ENCODE data around the gene RSPO3.

Gene RSPO3

DNA sequence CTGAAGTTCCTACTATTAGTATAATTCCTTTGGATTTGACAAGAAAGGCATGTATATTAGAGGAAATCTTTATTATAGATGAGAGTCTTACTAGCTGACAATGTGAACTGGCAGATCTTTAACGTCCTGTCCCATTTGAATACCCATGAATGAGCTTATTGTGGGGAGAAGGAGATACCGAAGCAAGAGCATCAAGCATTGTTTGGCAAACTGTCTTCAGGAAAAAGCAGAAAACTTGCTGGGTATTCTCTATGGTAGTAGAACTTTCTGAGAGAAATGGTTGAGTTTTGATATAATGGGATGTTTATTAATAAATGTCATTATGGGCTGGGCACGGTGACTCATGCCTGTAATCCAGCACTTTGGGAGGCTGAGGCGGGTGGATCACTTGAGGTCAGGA lies 18.3 kb downstream of the RSPO3 start:
- no peak for DNase-seq (ENCODE audit: low read depth, low spot score)
- H3K4me3 ChIP-seq (ENCODE audit: low read length) = no peak overlapping the region

DNA sequence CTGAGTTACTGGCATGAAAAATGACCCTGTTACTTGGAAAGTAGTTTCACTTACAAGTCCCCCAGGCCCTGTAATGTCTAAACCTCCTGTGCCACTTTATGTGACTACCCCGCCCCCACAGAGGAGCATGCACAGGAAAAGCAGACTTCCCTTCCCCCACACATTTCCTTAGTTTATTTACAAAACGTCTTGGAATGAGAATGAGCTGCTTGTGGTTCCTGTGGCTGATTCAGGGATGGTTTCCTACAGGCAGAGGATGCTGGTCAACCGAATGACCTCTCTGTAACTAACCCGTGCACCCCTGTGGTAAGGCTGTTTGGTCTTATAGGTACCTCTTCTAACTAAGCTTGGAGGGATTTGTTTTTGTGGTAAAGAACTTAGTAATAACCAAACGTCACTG lies 28.5 kb downstream of the RSPO3 start:
- H3K4me3 ChIP-seq (ENCODE audit: low read length) = no peak overlapping the region
- DNase-seq (ENCODE audit: low read depth, low spot score) = no peak

DNA sequence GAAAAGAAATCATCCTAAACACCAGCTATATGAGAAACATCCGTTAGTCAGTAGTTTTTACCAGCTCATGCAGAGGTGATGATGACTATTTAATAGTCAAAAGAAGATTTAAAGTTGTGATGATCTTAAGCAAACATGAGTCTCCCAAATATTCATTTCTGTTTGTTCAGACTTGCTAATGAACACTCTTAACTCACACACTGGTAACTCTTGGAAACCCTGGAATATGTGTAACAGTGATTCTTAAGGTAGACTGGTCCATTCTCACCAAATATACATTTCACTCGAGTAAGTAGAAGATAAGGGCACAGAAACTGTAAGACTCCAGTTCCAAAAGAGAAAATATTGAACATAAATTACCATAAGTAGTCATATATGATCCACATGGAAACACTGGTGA lies 29.1 kb downstream of the RSPO3 start:
- DNase-seq (ENCODE audit: low read depth, low spot score) = no peak
- no peak overlapping the region for H3K4me3 ChIP-seq (ENCODE audit: low read length)

DNA sequence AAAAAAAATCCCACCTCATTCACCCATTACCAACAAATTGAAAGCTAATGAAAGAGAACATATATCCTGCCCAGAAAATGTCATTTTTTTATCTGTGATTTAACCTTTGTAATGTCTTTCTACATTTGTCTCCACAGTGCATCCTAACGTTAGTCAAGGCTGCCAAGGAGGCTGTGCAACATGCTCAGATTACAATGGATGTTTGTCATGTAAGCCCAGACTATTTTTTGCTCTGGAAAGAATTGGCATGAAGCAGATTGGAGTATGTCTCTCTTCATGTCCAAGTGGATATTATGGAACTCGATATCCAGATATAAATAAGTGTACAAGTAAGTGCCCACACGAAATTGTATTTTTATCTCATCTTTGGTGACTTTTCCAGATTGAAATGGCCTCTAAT lies 30.0 kb downstream of the RSPO3 start:
- DNase-seq (ENCODE audit: low read depth, low spot score) = no peak
- H3K4me3 ChIP-seq (ENCODE audit: low read length) = no peak overlapping the region

DNA sequence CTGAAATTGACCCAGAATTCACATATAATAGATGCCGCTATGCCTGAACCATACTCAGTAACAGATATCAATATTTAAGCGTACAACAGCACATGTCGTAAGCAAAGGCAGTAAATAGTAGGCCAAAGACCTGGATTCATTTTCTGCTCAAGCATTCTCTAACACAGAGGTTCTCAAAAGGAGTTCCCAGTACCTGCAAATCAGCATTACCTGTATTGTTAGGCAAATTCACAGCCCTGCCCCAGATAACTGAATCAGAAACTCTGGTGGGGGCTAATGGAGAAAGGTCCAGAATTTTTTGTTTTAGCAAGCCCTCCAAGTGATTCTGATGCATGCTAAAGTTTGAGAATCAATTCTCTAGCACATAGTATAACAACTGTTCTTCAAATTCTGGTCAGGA lies 36.0 kb downstream of the RSPO3 start:
- no peak overlapping the region for H3K4me3 ChIP-seq (ENCODE audit: low read length)
- DNase-seq (ENCODE audit: low read depth, low spot score) = no peak

DNA sequence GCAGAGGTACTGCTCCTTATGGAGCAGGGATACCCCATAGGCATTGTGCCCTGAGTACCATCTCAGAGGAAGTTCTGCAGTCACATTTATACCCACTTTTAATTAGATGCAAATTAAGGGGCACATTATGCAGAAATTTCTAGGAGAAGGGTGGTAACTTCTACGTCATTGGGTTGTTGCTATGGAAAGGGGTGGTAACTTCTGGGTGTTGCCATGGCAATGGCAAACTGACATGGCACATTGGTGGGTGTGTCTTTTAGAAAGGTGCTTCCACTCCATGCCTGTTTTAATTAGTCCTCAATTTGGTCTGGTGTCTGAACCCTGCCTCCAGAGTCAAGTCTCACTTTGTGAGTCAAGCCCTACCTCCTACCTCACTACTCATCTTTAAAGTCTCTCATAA lies 42.0 kb downstream of the RSPO3 start:
- no peak for DNase-seq (ENCODE audit: low read depth, low spot score)
- H3K4me3 ChIP-seq (ENCODE audit: low read length) = no peak overlapping the region

DNA sequence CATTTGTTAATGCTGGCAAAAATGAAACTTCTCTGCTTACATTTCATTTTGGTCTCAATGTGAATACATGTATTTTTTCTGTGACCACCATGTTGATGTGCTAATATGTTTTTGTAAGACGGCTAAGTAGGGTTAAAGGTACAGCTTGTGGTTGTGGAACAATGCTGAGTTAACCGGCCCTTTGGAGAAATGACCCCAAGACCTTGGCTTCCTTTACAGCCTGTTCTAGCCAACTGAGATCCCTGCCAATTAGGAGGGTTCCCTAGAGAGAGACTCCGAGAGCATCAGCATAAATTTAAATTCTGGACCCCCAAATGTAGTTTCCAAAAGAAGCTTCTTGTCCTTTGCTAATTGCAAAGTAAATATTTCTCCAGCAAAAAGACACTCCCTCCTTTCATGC lies 44.4 kb downstream of the RSPO3 start:
- DNase-seq (ENCODE audit: low read depth, low spot score) = no peak

DNA sequence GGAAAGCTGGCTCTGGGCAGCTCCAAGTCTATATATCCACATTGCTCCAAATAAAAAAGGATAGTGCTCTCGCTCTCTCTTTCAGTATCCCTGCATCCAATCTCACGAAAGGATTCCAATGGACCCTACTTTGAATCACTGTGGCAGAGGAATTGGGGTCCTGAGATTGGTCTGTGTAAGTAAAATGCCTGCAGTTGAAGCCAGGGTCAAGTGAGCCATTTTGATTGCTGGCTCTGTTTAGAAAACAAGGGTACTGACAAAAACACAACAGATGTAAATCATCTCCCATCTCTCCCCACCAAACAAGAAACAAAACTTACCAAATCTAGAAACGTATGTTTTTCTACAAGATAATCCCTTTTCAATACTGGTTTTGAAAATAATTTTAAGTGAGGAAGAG lies 45.6 kb downstream of the RSPO3 start:
- DNase-seq (ENCODE audit: low read depth, low spot score) = no peak
- no peak overlapping the region for H3K4me3 ChIP-seq (ENCODE audit: low read length)

More for the DNA sequence above, 44.4 kb downstream of the RSPO3 start:
- no peak overlapping the region for H3K4me3 ChIP-seq (ENCODE audit: low read length)

DNA sequence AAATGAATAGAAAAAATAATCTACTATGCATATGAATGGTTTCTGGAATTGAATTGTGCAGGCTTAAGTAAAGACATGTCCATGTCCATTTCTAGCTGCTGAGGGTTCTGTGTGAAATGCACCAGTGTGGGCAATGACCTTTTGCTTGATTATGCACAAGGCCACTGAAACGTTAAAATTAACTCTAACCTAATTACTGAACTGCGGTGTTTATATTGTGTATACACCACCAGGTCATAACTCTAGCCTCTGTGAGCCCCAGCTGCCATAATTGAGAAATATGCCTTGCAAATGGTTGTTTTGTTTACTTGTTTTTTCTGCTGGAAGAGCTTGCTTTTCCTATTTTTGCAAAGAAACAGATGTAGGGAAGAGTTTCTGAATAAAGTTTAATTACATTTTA lies 46.1 kb downstream of the RSPO3 start:
- no peak for DNase-seq (ENCODE audit: low read depth, low spot score)
- no peak overlapping the region for H3K4me3 ChIP-seq (ENCODE audit: low read length)

DNA sequence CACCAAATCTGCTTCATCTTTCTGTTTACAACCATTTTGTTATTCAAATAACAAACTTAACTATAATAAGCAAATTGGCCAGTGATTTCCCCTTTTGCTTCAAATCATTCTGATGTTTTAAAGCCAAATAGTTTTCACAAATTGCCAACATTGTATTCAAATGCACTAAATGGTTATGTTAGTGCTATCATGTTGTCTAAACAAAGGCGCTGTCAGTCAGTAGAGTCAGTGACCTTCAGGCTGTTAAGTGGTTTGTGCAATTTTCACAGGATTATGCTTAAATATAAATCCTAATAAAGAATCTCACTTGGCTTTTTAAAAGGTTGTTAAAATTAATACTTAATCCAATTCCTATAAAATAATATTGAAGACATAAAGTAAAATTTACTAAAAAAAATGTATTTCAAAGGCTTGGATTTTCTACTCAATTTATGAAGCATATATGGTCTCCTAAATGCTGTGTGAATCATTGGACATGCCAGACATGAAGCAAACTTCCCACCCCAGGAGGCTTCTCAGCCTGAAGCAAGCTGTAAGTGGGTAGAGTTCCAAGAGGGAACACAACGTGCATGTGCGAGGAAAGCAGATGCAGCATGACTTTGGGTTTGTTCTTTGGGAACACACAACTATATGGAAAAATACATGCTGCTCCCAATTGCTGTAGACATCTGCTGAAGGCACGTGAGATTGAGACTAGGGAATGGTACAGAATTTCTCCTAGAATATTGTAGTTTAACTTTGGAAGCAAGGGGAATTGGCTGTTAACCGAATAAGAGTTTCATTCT lies 54.9 kb downstream of the RSPO3 start:
- no peak for DNase-seq (ENCODE audit: low read depth, low spot score)
- H3K4me3 ChIP-seq (ENCODE audit: low read length) = no peak overlapping the region

DNA sequence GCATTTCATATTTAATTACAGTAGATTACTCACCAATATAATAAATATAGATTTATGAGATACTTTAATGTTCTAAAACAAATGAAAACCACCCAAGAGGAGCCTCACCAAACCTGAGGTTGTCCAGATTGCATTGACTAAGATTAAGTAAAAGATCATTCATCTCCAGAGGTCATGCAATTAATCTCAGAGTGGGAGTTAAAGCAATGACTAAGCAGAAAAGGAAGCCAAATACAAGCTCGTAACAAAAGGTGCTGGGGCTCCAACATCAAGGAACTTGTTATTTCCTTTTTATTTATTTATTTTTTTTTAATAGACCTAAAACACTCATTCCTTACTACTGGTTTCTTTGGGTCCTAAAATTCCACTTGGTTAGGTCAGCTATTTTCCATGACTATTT lies 57.7 kb downstream of the RSPO3 start:
- H3K4me3 ChIP-seq (ENCODE audit: low read length) = no peak overlapping the region
- DNase-seq (ENCODE audit: low read depth, low spot score) = no peak

DNA sequence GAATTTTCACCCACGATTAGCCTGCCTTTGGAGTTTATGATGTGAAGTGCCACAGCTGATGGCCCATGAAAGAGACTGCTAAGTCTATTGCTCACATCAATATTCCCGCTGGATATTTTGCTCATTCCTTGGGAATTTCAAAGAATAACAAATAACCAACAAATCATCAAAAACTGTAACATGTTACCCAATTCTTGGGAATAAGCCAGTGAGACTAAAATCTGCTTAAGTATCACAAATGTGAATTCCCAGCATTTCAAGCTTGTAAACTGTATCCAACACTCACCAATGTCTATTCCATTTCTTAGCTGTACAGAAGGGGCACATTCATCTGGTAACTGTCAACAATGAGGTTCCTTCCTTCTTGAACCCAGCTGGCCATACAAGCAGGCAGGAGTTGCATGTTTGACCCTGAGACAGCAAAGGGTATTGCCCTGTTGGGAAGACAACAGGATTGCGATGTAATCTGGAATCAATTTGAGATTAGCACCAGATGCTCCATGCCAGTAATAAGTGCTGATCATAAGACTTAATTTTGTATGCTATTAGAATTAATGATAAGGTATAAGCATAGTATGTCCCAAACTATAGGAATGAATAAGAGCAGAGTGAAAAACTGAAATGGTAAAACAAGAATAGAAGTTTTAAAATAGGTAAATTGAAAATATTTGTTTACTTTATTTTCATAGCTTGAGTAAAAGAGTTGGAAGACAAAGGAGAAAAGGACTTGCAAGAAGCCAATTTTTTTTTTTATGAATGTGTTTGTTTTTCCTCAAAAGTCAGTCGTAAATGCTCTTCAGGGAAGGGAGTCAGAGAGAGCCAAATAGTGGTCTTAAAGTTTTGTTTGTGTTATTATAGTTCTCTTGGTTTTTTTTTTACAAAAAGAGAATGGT lies 58.8 kb downstream of the RSPO3 start:
- no peak for DNase-seq (ENCODE audit: low read depth, low spot score)
- H3K4me3 ChIP-seq (ENCODE audit: low read length) = no peak overlapping the region

DNA sequence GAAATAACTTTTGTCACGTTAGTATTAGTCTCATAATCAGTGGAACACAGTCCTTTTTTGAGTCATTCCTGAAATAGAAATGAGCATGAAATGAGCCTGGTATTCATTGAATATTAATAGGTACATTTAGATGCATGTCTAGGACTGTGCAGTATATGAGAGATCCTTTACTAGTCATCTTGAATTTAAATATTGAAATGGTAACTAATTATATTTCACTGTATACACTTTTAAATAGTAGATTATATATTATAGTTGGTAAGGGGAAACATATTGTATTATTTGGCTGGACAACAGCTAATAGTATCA lies 59.4 kb downstream of the RSPO3 start:
- DNase-seq (ENCODE audit: low read depth, low spot score) = no peak
- no peak overlapping the region for H3K4me3 ChIP-seq (ENCODE audit: low read length)

DNA sequence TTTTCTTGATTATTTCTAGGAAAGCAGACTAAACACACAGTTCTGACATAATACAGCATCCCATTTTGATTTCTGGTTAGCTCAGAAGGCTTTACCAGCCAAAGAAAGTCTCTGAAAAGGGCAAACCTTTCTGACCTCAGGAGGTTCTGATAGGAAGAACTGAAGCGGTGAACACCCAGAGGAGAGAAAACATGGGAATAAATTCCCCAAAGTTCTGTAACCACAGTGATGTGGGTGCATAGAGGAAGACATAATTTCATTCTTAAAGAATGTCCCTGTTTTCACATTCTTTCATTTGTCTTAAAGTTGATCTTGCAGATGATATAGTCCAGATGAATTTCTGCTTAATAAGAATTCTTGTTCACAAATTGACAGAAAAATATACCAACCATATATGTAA lies 60.3 kb downstream of the RSPO3 start:
- H3K4me3 ChIP-seq (ENCODE audit: low read length) = no peak overlapping the region
- no peak for DNase-seq (ENCODE audit: low read depth, low spot score)

DNA sequence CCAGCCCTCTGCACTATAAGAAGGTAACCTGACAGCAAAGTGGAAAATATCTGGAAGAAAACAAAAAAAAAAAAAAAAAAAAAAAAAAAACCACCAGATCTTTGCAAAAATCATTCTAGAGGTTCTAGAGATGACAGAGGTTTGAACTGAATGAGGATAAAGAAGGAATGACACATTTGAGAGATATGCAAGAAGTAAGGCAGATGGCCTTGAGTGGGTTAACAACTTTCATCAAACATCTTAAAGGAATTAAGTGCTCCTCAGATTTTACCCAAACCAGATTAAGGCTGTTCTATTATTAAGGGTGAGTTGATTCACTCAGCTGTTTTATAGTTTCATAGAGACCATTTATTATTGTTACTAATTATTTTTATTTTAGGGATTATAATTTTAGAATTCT lies 62.0 kb downstream of the RSPO3 start:
- DNase-seq (ENCODE audit: low read depth, low spot score) = no peak
- H3K4me3 ChIP-seq (ENCODE audit: low read length) = no peak overlapping the region

DNA sequence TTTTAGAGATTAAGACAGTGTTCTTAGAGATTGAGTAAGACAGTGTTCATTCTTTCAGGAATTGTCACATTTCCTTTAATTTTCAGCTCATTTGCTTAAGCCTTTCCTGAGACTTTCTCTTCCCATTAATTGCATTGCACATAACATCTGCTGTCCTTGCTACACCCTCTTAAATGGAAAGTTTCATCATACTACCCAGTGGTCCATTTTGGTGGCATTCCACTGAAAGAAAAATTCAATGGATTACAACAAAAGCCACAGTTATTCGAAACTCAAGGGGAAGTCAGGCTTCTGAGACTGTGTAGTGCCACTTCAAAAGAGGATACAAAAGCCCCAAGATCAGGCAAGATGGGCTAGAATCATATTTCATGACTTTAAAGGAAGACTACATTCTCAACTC lies 64.0 kb downstream of the RSPO3 start:
- no peak for DNase-seq (ENCODE audit: low read depth, low spot score)
- no peak overlapping the region for H3K4me3 ChIP-seq (ENCODE audit: low read length)

DNA sequence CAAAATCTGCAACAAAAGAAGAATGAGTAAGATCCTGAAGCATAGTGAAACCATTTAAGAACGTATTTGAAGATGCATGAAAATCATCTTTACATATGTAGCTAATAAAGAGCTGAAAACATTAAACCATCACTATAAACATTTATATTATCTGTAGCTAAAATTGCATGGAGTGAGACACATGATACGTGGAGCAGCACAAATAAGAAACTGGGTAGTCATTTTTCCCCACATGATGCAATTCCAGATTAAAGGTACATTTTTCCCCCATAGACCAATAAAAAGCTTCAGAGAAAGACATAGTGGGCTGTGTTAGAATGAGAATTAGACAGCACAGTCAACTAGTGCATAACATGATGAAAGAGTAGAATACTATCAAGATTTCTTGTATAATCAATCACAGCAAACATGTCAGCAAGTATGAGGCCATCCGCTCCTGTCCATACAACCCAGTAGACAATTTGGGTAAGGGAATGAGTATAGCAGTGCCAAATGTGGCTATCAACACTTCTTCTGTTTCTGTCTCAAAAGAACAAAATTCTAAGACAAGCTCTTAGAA lies 67.0 kb downstream of the RSPO3 start:
- no peak overlapping the region for H3K4me3 ChIP-seq (ENCODE audit: low read length)
- DNase-seq (ENCODE audit: low read depth, low spot score) = no peak

DNA sequence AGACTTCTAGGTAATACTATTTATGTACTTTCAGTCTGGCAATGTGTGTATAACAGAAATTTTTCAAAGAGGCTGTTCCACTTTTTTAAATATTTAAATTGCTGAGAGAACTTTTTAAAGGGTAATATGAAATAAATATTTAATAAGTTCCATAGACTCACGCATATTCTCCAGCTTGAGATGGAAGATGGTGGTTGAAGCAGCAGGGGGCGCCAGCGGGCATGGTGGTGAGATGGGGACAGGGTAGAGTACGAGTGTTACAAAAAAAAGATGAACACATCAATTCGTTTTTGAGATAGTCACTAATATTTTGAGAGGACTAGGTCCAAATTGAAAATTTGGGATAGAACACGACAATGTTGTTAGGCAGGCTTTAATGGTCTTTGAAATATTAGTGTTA lies 68.4 kb downstream of the RSPO3 start:
- no peak for DNase-seq (ENCODE audit: low read depth, low spot score)
- H3K4me3 ChIP-seq (ENCODE audit: low read length) = no peak overlapping the region

DNA sequence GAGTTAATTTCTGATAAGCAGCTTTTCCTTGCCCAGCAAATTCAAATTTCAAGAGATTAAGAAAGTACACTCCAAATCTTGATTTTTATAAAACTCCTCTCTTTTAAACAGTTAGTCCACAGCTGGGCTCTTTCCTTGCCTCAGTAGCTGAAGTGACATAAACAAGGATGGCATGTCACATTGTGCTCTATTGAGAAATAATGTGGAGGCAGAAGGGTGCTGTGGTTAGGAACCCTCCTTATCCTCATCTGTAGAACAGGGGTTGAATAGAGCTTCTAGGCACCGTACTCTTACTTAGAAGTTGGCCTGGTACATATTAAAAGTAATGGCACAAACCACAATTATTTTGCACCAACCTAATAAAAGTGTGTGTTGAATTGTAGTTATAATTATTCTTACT lies 70.3 kb downstream of the RSPO3 start:
- DNase-seq (ENCODE audit: low read depth, low spot score) = no peak
- H3K4me3 ChIP-seq (ENCODE audit: low read length) = no peak overlapping the region

DNA sequence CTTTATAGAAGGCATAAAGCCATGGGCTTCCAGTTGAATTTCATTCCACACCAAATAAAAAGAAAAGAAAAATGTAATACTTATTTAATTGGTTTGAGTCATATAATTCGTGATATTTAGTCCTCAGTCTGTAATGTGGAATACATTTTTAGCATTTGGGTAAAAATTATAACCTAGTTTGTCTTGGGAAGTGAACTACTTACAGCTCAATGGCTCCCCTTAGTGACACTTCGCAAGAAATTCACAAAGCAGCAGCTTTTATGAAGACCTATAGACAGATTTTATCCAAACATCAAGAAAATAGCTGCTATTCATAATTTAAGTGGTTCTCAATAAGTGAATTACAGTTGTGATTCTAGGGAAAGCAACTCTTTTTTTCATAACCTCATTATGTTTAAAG lies 72.1 kb downstream of the RSPO3 start:
- H3K4me3 ChIP-seq (ENCODE audit: low read length) = no peak overlapping the region
- peak; percentile 21 for DNase-seq (ENCODE audit: low read depth, low spot score)
